ENCODE measurements around the gene ARHGAP40.

DNA sequence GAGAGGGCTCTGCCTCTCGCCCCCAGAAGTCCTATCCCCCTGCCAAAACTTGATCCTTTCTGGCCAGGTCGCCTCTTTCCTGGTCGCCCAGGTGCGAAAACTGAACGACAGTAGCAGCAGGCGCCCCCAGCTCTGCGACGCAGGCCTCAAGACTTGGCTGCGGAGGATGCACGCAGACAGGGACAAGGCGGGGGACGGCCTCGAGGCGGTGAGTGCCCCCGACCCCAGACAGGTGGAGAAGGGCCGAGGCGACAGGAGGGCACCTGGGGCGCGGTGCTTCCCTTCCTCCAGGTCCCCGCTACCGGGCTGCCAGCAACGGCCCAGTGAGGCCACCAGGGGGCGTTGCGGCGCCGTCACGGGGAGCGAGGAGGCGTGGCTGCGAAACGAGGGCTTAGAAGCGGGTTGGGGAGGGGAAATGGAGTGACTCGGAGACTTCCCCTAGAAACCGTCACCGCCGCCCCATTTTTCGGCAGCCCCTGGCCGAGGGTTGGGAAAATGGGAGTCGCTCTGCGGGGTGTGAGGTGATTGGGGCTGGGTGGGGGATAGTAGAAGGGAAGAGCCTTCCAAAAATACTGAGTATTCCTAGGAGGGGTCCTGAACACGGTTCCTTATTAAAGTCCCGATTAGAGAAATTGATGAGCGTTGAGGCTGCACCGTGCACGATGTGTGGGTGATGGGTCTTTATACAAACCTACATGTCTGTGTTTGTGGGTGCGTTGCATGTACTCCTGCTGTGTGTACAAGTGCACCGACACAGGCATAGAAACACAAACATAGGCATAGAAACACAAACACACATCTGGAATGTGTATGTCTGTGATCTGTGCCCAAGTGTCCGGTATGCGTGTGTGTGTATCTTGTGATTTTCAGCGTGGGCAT lies 44.6 kb downstream of the ARHGAP40 start:
- TF ChIP-seq EZH2 (IDR thresholded peaks at IDR 0.05) (no peak), POLR2AphosphoS5 (IDR thresholded peaks at IDR 0.05; ENCODE audit: borderline replicate concordance, low read depth, low read length) (no peak), FOXP2 (optimal IDR thresholded peaks at IDR 0.05; ENCODE audit: control extremely low read depth, extremely low read length, insufficient read depth) (no peak)
